GM08714 (cell line): Measurements from ENCODE around the gene STK32B.
"Not testable (repeated sequence)": the region's sequence is repeated elsewhere in the genome, so short reads cannot be mapped to it uniquely, and the experiment has no call there.

Experiments
- H3K4me3 ChIP-seq: fragments of 200-500 bp; sonication (Bioruptor generic); 2 replicates; pipeline ENCODE4 v1.5.1; 2014; ENCODE audit warnings: mild to moderate bottlenecking, low read length, inconsistent platforms
- ZNF274 ChIP-seq: IDR thresholded peaks from 2 replicates; pipeline ENCODE4 v1.6.1; 2012; ENCODE audit warnings: mild to moderate bottlenecking, low read depth, low read length

Gene STK32B

DNA sequence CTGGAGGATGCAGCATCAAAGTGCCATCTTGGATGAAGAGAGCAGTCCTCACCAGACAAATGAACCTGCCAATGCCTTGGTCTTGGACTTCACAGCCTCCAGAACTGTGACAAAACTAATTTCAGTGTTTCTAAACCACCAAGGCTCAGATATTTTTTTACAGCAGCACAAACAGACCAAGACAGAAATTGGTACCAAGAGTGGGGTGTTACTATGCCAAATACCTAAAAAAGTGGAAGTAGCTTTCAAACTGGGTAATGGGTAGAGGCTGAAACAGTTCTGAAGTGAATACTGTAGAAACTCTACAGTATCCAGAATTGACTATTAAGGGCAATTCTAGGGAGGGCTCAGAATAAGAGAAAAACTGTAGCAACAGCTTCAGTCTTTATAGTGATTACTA lies 170.8 kb downstream of the STK32B start:
- no peak overlapping the region for H3K4me3 ChIP-seq
- TF ChIP-seq ZNF274, result no peak

DNA sequence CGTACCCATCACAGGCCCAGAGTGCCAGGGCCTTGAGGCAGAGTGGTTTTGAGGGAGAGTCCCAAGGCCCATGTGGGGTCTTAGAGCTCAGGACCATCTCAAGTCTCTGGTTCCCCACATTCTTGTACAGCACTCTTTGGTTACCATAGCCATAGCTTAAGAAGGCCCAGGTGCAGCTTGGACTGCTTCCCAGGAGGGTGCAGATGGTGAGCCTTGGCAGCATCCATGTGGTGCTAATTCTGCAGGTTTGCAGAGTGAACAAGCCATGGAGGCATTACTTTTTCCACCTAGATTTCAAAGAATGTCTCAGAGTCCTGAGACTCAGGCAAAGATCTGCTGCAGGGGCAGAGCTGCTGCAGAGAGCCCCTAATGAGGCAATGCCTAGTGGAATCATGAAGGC lies 171.7 kb downstream of the STK32B start:
- no peak for TF ChIP-seq ZNF274
- H3K4me3 ChIP-seq, result no peak overlapping the region

GRCh38 chr4:5224340-5224739 lies 173.1 kb downstream of the STK32B start:
- no peak for TF ChIP-seq ZNF274
- H3K4me3 ChIP-seq, result no peak overlapping the region

DNA sequence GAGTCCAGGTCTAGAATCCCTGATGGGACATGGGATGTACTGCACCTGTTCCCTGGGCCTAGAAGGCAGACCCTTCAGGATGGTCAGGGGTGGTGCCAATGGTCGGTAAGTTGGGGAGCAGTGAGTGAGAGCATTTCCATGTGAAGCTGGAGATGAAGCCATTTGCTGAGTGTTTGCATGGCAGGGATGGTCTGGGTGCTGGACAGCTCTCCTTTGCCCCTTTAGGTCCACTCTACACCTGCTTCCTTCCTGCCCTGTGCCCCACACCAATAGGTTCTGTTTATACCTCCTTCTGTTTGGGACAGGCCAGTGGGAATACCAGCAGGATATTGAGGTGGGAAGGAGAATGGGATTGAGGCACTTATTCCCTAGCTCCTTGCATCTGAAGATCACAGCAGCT lies 181.3 kb downstream of the STK32B start:
- H3K4me3 ChIP-seq, result no peak overlapping the region
- TF ChIP-seq ZNF274, result no peak

- no peak overlapping the region for H3K4me3 ChIP-seq
- no peak for TF ChIP-seq ZNF274
Measured at GRCh38 chr4:5237086-5237660, 185.9 kb downstream of the STK32B start.

GRCh38 chr4:5238173-5238572 lies 186.9 kb downstream of the STK32B start:
- TF ChIP-seq ZNF274, result no peak
- no peak overlapping the region for H3K4me3 ChIP-seq

DNA sequence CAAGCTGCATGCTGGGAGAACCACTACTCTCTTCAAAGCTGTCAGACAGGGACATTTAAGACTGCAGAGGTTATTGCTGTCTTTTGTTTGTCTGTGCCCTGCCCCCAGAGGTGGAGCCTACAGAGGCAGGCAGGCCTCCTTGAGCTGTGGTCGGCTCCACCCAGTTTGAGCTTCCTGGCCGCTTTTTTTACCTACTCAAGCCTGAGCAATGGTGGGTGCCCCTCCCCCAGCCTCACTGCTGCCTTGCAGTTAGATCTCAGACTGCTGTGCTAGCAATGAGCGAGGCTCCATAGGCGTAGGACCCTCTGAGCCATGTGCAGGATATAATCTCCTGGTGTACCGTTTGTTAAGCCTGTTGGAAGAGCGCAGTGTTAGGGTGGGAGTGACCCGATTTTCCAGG lies 195.8 kb downstream of the STK32B start:
- H3K4me3 ChIP-seq, result not testable (repeated sequence)

- H3K4me3 ChIP-seq, result no peak overlapping the region
- no peak for TF ChIP-seq ZNF274
Measured at GRCh38 chr4:5247735-5248134, 196.5 kb downstream of the STK32B start.

- no peak overlapping the region for H3K4me3 ChIP-seq
- TF ChIP-seq ZNF274, result no peak
Measured at GRCh38 chr4:5249727-5250126, 198.4 kb downstream of the STK32B start.

DNA sequence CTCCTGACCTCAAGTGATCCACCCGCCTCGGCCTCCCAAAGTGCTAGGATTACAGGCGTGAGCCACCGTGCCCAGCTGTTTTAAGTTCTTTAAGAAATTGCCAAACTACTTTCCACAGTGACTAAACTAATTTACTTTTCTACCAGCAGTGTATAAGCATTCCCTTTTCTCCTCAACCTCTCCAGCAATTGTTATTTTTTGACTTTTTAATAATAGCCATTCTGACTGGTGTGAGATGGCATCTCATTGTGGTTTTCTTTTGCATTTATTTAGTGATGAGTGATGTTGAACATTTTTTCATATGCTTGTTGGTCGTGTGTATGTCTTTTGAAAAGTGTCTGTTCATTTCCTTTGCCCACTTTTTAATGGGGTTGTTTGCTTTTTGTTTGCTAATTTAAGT lies 199.3 kb downstream of the STK32B start:
- not testable (repeated sequence) for H3K4me3 ChIP-seq

DNA sequence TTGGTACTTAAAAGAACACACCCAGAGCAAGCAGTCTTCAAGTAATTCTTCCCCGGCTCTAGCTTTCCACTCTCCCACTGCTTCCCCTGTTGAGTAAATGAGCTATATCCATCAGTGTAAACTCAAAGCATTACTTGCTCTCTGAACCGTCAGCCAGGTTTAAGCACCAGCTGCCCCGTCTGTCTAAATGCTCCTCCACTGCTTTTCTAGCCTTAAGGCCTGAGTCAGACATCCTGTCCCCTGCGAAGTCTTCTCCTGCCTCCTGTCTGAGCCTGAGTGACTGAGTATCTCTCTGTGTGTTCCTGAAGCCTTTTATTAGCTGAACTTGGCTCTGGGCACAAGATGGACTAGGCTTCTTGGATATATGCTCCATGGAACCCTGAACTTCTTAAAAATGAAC lies 205.1 kb downstream of the STK32B start:
- H3K4me3 ChIP-seq, result no peak overlapping the region
- TF ChIP-seq ZNF274, result no peak

DNA sequence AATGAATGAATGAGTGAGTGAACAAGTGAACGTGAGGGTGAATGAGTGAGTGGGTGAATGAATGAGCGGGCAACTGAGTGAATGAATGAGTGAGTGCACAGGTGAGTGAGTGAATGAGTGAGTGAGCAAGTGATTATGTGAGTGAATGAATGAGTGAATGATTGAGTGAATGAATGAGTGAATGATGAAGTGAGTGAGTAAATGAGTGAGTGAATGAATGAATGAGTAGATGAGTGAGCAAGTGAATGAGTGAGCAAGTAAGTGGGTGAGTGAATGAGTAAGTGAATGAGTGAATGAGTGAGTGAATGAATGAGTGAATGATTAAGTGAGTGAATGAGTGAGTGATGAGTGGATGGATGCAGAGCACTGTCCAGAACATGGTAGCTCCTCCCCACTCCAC lies 205.8 kb downstream of the STK32B start:
- no peak overlapping the region for H3K4me3 ChIP-seq
- no peak for TF ChIP-seq ZNF274

- TF ChIP-seq ZNF274, result no peak
- H3K4me3 ChIP-seq, result no peak overlapping the region
Measured at GRCh38 chr4:5259471-5259870, 208.2 kb downstream of the STK32B start.

DNA sequence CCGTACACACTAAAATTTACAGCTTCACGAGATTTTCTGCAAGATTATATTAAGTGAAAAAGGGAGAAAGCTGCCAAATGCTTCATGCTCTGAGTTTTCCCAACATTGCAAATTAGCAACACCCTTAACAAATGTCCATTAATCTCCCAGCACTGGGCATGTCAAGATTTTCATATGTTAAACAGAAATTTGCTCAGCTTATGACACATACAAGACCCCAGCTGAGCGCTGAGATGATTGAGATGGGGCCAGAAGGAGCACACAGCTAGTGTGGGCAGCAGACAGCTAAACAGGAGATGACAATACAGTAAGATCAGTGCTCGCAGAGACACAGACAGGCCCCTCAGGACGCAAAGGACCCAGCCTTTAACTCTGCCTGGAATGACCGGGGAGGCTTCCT lies 208.8 kb downstream of the STK32B start:
- no peak overlapping the region for H3K4me3 ChIP-seq
- TF ChIP-seq ZNF274, result no peak

DNA sequence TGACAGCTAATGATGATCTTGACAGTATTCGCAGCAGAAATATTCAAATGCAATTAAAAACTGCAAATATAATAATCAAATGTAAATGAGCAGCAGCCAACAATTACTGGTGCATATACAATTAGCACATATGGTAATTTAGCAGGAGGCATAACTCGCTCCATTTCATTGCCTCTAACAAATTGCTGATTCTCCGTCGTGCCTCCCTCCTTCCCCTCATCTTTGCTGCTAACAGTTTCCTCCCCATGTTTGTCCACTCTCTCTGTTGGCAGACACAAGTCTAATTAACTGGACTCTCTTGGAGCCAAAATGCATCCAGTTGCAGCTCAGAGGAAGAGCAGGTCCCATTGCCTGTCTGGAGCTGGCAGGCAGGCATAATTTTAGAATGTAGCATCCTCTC lies 210.6 kb downstream of the STK32B start:
- TF ChIP-seq ZNF274, result no peak

DNA sequence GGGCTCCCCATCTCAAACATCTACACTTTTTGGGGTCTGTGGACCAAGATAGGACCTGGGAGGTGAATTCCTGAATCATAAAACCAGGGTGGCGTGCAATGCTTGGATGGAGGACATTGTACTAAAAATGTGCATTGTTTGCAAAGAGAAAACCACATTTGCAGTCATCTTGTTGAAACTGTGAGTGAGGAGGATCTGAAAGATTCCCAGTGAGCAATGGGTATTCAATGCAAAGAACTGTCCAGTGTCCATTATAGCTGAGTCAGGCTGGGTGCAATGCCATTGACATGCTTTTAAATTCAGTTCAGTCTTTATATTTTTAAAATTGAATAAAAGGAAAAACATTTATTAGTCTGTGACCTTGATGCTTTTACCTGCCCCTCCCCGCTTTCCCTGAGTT lies 215.7 kb downstream of the STK32B start:
- no peak for TF ChIP-seq ZNF274
- no peak overlapping the region for H3K4me3 ChIP-seq

More for the DNA sequence above, 210.6 kb downstream of the STK32B start:
- no peak overlapping the region for H3K4me3 ChIP-seq

DNA sequence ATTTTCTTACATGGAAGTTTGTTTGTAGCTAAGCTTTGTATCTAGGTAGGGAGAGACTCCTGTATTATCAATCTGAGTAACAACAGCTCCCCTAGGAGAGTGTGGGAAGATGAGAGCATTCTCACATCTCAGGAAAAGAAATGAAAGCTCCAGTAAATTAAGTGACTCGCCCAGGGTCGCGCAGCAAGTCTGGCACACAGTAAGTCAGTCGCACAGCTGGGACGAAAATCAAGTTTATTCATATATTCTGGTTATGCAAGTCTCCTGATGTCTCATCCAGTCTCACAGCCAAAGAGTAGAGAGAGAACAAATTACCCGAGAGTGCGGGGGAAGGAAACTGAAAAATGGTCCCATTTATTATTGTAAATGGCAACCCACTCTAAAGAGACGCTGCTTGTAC lies 216.1 kb downstream of the STK32B start:
- TF ChIP-seq ZNF274, result no peak
- no peak overlapping the region for H3K4me3 ChIP-seq
